T-helper 1 cell treated with Interleukin-12 subunit alpha and Interleukin-12 subunit beta and Interleukin-4 antibody, amounts not matched to agents 30 ng/mL and 1 ng/mL, for 36 hours (primary cell): ENCODE data around the gene LTA4H. TPM values are rescaled to one million over a fixed set of nuclear protein-coding genes. Genes with fewer than 3 reads are reported as not detected.
"Not testable (repeated sequence)": the region's sequence is repeated elsewhere in the genome, so short reads cannot be mapped to it uniquely, and the experiment has no call there.

Experiments used
- intact Hi-C: fragments of 100-400 bp; cut with micrococcal nuclease; formaldehyde crosslinking; loops from one replicate; pipeline ENCODE4 v1.15.1; 2024
- total RNA-seq: library from RNA; stranded (reverse); gene quantifications from 2 replicates; pipeline ENCODE4 v1.2.3, GENCODE V29; 2022

LTA4H gene
- total RNA-seq, 1 donor from 2014 or later: 47.3 TPM

- intact Hi-C loops: loop anchor here (5.0 kb wide), 1 partner anchor 373 kb away; no protein-coding TSS in a partner anchor
Measured at GRCh38 chr12:95995238-95996031, 40.0 kb downstream of the LTA4H start.

GRCh38 chr12:95994476-95994875 lies 40.9 kb downstream of the LTA4H start:
- intact Hi-C loops: no loop called here

- intact Hi-C loops: no loop called here
Measured at GRCh38 chr12:95993907-95994306, 41.5 kb downstream of the LTA4H start.

GRCh38 chr12:95990136-95990535 lies 45.3 kb downstream of the LTA4H start:
- intact Hi-C loops: no loop called here

DNA sequence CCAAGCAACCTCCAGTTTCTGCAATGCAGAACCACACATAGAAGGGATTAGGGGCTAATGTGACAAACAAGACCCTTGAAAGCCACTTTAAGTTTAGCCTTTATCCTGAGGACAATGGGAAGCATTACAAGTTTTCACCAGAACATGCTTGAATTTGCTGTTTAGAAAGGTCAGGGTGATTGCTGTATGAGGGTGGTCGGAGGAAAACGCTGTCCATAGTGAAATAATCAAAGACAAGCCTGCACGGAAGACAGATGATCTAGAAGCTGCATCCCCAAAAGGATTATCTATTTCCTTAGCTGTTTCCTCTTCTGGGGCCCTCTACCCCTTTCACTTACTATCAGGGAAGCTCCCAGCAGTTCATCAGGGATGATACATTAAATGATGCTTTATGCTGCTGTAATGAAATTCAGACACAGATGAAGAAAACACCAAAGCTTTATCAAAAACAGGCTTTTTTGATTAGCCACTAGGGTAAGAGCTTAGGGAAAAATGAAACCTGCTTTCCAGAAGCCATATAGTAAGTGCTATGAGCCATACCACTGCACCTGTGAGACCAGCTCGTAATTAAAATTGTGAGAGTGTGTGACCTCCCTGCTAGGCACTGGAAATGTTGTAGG lies 45.8 kb downstream of the LTA4H start:
- intact Hi-C loops: no loop called here

GRCh38 chr12:95988506-95989275 lies 46.7 kb downstream of the LTA4H start:
- intact Hi-C loops: no loop called here

DNA sequence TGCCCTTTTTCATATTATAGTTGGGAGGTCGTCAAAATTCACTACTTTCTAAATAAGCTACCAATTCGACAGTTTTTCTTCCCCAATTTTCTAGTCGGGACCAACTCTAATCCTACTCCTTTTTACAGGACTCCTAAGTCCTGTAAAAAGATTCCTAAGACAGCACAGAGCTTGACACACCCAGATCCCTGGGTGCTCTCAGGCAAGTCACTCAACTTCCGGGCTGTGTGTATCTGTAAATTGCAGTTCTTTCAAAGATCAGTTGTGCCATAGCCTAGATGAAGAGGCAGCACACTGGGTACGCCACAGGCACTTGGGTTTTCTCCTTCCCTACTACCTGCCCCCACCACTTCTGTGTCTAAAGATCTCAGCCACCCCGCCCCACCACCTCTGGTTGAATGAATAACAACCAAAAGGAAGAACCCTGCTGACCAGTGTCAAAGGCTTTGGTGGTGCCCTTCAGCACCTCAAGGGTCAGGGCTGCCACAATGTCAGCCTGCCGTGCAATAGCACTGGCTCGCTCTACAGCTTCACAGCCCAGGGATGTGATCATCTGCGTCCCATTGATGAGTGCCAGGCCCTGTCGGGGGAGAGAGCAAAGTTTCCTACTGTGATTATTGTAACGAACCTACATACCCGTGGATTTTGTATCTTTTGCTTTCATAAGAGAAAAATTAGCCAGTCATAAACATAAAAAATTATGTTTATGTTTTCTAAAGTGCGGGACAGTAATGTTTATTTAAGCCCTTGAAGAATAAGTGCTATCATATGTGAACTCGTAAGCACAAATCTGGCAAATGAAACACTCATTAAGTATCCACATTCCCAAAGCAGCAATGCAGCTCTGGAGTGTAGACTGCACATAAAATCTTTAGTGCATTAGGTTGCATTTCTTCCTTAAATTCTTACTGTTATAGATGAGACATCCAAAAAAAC lies 48.5 kb downstream of the LTA4H start:
- intact Hi-C loops: no loop called here

DNA sequence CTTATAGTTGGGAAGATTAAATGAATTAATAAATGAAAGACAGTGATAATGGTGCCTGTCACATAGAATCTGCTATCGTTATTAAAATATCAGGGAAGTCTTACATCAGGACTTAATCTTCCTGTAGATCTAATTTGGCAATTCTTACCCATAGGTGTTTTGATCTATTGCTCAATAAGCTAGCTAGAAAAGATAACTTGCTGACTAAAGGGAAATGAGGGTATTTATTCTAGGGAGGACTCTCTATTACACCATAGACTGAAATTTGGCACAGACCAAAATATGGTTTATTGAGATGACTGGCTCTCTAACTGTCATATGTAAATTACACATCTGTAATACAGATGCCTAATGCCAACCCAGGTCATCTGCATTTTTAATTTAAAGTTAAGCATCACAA lies 50.7 kb downstream of the LTA4H start:
- intact Hi-C loops: no loop called here

- intact Hi-C loops: no loop called here
Measured at GRCh38 chr12:95982602-95983001, 52.8 kb downstream of the LTA4H start.

DNA sequence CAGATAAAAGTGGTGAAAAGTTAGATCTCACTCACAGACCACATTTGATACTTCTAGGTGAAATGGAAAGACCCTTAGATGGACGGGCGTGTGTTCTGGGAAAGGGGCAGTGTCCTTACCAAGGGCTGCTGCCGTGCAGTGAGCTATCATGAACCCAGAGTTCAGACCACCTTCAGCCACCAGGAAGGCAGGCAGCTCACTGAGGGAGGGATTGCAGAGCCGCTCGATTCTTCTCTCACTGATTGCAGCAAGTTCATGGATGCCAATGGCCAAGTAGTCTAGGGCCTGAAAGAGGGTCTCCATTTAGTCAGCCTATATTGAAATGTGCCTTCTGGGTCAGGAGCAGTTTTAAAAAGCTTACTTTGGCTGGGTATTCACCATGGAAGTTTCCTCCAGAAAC lies 55.0 kb downstream of the LTA4H start:
- intact Hi-C loops: no loop called here

DNA sequence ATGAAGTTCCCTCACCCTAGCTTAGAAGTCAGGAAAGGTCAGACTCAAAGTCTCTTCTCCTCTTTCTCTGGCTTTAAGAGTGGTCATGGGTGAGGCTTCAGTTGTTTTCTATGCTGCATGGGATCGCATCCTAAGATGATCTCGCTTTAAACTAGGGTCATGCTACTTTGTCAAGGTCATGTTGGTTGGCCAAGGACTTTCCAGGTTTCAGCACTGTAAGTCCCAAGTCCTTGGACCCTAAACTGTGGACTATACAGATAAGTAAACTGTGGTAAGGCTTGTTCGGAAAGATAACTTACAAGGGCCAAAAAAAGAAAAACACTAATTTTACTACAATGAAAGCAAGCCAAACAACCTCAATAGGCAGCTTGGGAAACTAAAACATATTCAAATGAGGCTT lies 56.6 kb downstream of the LTA4H start:
- intact Hi-C loops: no loop called here

DNA sequence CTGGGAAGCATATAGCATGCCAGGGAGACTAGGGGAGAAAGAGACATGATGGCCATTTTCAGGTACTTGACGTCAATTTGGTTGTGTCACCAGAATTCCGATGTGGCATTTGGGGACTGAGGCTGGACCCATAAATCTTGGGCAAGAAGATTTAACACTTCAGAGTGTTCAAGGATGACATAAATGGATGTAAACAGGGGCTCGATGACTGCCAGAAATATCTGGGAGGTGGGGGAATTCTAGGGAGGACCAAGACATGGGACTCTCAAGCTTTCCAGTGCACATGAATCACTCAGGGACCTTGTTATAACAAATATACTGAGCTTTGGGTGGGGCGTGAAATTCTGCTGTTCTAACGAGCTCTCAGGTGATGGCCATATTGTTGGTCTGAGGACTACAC lies 57.0 kb downstream of the LTA4H start:
- intact Hi-C loops: no loop called here

- intact Hi-C loops: no loop called here
Measured at GRCh38 chr12:95977764-95978305, 57.6 kb downstream of the LTA4H start.

DNA sequence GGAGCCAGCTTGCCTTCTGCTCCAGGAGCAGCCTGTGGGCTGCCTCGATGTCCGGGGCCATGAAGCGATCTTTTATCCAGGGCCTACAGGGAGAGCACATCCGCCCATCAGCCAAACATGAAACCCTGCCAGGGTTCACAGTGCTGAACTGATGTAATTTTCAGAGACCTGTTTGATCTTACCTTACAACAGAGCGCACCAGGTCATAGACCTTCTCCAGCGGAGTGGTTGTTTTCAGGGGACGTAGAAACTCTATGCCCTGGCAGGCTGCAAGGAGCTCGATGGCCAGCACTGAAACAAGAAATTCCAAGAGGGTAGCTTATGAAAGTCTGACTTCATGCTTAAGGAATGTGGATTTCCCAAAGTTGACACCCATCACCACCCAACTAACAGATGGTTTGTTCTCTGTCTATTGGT lies 59.0 kb downstream of the LTA4H start:
- intact Hi-C loops: no loop called here

- intact Hi-C loops: no loop called here
Measured at GRCh38 chr12:95975491-95975890, 59.9 kb downstream of the LTA4H start.

DNA sequence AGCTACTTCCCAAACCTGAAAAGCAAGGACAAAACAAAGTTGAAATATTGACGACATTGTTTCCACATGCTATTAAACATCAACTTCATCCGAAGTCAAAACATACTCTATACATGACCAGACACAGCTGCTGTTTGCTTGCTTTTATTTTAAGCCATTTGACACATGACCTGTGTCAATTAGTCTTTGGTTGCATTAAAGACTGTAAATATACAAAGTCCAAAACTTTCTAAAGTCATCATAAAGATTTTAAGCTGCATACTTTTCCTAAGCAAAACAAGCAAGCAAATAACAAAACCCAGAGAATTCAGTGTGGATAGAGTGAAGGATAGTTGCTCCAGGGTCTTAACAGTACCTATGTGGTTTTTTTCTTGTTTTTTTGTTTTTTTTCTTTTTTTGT lies 61.0 kb downstream of the LTA4H start:
- intact Hi-C loops: no loop called here

DNA sequence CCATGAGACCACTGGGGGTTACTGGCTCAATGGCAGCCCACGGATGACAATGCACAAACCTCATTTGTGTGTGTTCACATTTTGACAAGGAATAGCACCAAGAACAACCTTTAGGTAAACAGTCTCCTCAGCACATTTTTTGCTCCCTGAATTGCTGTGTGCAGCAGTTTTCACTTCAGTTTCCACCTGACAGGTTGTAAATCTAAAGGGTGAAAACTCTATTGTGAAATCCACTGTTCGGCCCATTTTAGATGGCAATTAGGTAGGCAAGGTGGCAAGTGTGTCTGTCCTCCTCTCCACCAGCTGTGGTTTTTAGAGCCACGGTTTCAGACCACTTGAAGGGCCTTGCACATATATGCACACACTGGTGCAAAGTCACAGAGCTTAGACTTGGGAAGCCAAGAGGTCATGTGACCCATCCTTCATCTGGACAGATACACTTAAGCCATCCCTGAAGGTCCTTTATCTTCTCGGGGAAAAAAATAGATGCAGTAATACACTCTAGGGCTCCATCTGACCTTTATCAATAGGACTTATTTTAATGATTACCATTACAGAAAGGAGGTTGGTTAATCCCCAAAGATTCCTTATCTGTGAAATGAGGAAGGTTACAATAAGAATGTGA lies 62.4 kb downstream of the LTA4H start:
- intact Hi-C loops: no loop called here

- intact Hi-C loops: no loop called here
Measured at GRCh38 chr12:95970905-95971304, 64.5 kb downstream of the LTA4H start.

DNA sequence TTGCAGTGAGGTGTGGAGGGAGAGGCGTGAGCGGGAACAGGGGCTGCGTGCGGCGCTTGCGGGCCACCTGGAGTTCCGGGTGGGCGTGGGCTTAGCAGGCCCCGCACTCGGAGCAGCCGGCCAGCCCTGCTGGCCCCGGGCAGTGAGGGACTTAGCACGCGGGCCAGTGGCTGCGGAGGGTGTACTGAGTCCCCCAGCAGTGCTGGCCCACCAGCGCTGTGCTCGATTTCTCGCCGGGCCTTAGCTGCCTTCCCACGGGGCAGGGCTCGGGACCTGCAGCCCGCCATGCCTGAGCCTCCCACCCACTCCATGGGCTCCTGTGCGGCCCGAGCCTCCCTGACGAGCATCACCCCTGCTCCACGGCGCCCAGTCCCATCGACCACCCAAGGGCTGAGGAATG lies 66.3 kb downstream of the LTA4H start:
- intact Hi-C loops: not testable (repeated sequence)

GRCh38 chr12:95967301-95967700 lies 68.1 kb downstream of the LTA4H start:
- intact Hi-C loops: no loop called here
